ENCODE results near the gene FGF2.

FGF2 gene

DNA sequence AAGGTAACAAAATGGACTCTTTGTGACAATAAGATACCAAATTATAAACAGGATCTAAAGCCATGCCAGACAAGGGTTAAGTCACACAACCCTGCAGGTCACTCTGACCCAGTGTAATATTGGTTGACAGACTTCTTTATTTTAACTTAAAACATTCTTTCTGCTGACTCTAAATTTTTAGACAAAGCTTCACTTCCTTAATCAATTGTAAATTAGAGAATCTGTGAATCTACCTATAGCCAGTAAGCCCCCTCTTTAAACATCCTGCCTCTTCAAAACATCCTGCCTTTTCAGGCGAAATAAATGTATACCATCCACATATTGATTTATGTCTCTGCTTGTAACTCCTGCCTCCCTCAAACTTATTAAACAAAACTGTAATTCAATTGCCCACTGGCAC, 81.6 kb downstream of the FGF2 start:
- Histone ChIP-seq H3K36me3 (ENCODE audit: control insufficient read depth, insufficient read depth, low read length) (no peaks in the 10 kb centered on the region), H3K27me3 (ENCODE audit: control insufficient read depth, insufficient read depth, low read length) (no peaks in the 10 kb centered on the region), H3K4me1 (ENCODE audit: control insufficient read depth, insufficient read depth, low read length) (peaks cover 20% of the 10 kb centered on the region), H3K9me3 (ENCODE audit: control insufficient read depth, insufficient read depth, low read depth, low read length) (no peaks in the 10 kb centered on the region), H3K27ac (ENCODE audit: low read depth, low read length) (no peak overlapping the region), H3K9ac (ENCODE audit: low read length) (no peak overlapping the region), H3K4me3 (ENCODE audit: low read depth, low read length) (no peak overlapping the region)

DNA sequence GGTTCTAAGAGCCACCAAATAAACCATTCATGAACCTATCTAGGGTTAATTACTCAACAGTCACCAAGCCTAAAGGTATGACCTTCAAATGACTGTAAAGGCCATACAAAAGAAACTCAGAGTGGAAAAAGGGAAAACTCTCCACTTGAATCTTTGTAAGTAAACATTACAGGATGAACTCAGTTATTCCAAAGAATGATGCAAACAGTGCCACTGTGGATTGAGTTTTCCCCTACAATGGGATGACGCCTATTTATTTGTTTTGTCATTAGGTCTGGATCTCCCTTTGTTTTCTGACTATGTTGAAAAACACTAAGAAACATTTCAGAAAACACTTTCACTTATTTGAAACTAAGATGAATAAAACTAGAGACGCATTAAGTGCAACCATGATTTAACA, 83.1 kb downstream of the FGF2 start:
- H3K27ac ChIP-seq (ENCODE audit: low read depth, low read length): 0 out of 2 replicates have a peak overlapping the region, but pooled peaks have one; percentile 13
- H3K4me3 ChIP-seq (ENCODE audit: low read depth, low read length): no peak overlapping the region
- H3K9ac ChIP-seq (ENCODE audit: low read length): no peak overlapping the region
- peaks cover 10% of the 10 kb centered on the region; the same call in 1 of the 2 replicates for H3K4me1 ChIP-seq (ENCODE audit: control insufficient read depth, insufficient read depth, low read length)
- H3K9me3 ChIP-seq (ENCODE audit: control insufficient read depth, insufficient read depth, low read depth, low read length): no peaks in the 10 kb centered on the region
- no peaks in the 10 kb centered on the region for H3K27me3 ChIP-seq (ENCODE audit: control insufficient read depth, insufficient read depth, low read length)
- H3K36me3 ChIP-seq (ENCODE audit: control insufficient read depth, insufficient read depth, low read length): no peaks in the 10 kb centered on the region

DNA sequence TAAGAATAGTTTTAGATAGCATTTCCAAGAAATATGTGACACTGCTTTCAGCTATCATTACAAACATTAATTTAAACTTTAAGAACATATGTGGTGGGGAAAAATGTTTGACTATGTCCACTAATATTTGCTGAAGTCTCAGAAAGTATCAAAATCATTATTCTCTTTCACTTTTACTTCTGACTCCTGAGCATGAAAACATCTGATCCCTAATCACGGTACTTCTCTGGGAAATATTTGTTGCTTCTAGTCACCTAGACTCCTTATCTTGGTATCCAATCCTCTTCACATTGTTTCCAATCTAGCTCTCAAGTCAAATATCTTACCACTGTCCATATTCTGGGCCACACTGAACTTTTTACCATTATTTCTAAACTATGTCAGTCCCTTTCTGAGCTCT, 85.0 kb downstream of the FGF2 start:
- Histone ChIP-seq H3K27me3 (ENCODE audit: control insufficient read depth, insufficient read depth, low read length) (no peaks in the 10 kb centered on the region), H3K36me3 (ENCODE audit: control insufficient read depth, insufficient read depth, low read length) (no peaks in the 10 kb centered on the region), H3K9ac (ENCODE audit: low read length) (no peak overlapping the region), H3K4me1 (ENCODE audit: control insufficient read depth, insufficient read depth, low read length) (peaks cover 10% of the 10 kb centered on the region; the same call in 1 of the 2 replicates), H3K4me3 (ENCODE audit: low read depth, low read length) (no peak overlapping the region), H3K27ac (ENCODE audit: low read depth, low read length) (no peak overlapping the region), H3K9me3 (ENCODE audit: control insufficient read depth, insufficient read depth, low read depth, low read length) (no peaks in the 10 kb centered on the region)

DNA sequence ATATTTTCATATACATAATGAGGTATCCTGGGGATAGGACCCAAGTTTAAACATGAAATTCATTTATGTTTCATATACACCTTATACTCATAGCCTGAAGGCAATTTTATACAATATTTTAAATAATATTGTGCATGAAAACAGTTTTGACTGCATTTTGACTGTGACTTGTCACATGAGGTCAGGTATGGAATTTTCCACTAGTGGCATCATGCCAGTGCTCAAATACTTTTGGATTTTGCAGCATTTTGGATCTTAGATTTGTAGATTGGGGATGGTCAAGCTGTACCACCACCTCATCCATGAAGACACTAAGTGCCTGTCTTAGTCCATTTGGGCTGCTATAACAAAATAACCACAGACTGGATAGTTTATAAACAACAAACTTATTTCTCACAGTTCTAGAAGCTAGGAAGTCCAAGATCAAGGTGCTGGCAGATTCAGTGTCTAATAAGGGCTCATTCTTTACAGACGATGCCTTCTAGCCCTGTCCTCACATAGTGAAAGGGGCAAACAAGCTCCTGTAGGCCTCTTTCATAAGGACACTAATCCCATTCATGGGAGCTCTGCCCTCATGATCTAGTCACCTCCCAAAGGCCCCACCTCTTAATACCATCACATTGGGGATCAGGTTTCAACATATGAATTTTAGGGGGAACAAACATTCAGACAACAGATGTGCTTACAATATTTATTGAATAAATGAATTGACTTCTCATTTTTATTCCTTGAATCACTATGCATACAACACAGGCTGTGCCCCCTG, 86.4 kb downstream of the FGF2 start:
- H3K27ac ChIP-seq (ENCODE audit: low read depth, low read length): no peak overlapping the region
- no peaks in the 10 kb centered on the region for H3K9me3 ChIP-seq (ENCODE audit: control insufficient read depth, insufficient read depth, low read depth, low read length)
- no peaks in the 10 kb centered on the region for H3K36me3 ChIP-seq (ENCODE audit: control insufficient read depth, insufficient read depth, low read length)
- peaks cover 7% of the 10 kb centered on the region; the same call in 1 of the 2 replicates for H3K4me1 ChIP-seq (ENCODE audit: control insufficient read depth, insufficient read depth, low read length)
- H3K27me3 ChIP-seq (ENCODE audit: control insufficient read depth, insufficient read depth, low read length): no peaks in the 10 kb centered on the region
- no peak overlapping the region for H3K9ac ChIP-seq (ENCODE audit: low read length)
- H3K4me3 ChIP-seq (ENCODE audit: low read depth, low read length): no peak overlapping the region

GRCh38 chr4:122914292-122914904, 87.8 kb downstream of the FGF2 start:
- Histone ChIP-seq H3K4me1 (ENCODE audit: control insufficient read depth, insufficient read depth, low read length) (peaks cover 7% of the 10 kb centered on the region; the same call in 1 of the 2 replicates), H3K27ac (ENCODE audit: low read depth, low read length) (no peak overlapping the region), H3K9me3 (ENCODE audit: control insufficient read depth, insufficient read depth, low read depth, low read length) (no peaks in the 10 kb centered on the region), H3K9ac (ENCODE audit: low read length) (no peak overlapping the region), H3K4me3 (ENCODE audit: low read depth, low read length) (no peak overlapping the region), H3K27me3 (ENCODE audit: control insufficient read depth, insufficient read depth, low read length) (no peaks in the 10 kb centered on the region), H3K36me3 (ENCODE audit: control insufficient read depth, insufficient read depth, low read length) (no peaks in the 10 kb centered on the region)

GRCh38 chr4:122914938-122915337, 88.3 kb downstream of the FGF2 start:
- Histone ChIP-seq H3K27ac (ENCODE audit: low read depth, low read length) (no peak overlapping the region), H3K9me3 (ENCODE audit: control insufficient read depth, insufficient read depth, low read depth, low read length) (no peaks in the 10 kb centered on the region), H3K9ac (ENCODE audit: low read length) (no peak overlapping the region), H3K4me1 (ENCODE audit: control insufficient read depth, insufficient read depth, low read length) (peaks cover 1% of the 10 kb centered on the region; the same call in 1 of the 2 replicates), H3K4me3 (ENCODE audit: low read depth, low read length) (no peak overlapping the region), H3K27me3 (ENCODE audit: control insufficient read depth, insufficient read depth, low read length) (no peaks in the 10 kb centered on the region), H3K36me3 (ENCODE audit: control insufficient read depth, insufficient read depth, low read length) (no peaks in the 10 kb centered on the region)

GRCh38 chr4:122917731-122918130, 91.1 kb downstream of the FGF2 start:
- Histone ChIP-seq H3K4me3 (ENCODE audit: low read depth, low read length) (no peak overlapping the region), H3K27me3 (ENCODE audit: control insufficient read depth, insufficient read depth, low read length) (no peaks in the 10 kb centered on the region), H3K4me1 (ENCODE audit: control insufficient read depth, insufficient read depth, low read length) (peaks cover 8% of the 10 kb centered on the region; the same call in 1 of the 2 replicates), H3K9ac (ENCODE audit: low read length) (no peak overlapping the region), H3K27ac (ENCODE audit: low read depth, low read length) (no peak overlapping the region), H3K36me3 (ENCODE audit: control insufficient read depth, insufficient read depth, low read length) (no peaks in the 10 kb centered on the region), H3K9me3 (ENCODE audit: control insufficient read depth, insufficient read depth, low read depth, low read length) (no peaks in the 10 kb centered on the region)

- no peaks in the 10 kb centered on the region for H3K27me3 ChIP-seq (ENCODE audit: control insufficient read depth, insufficient read depth, low read length)
- H3K9me3 ChIP-seq (ENCODE audit: control insufficient read depth, insufficient read depth, low read depth, low read length): no peaks in the 10 kb centered on the region
- no peaks in the 10 kb centered on the region for H3K36me3 ChIP-seq (ENCODE audit: control insufficient read depth, insufficient read depth, low read length)
- peaks cover 17% of the 10 kb centered on the region; the same call in 1 of the 2 replicates for H3K4me1 ChIP-seq (ENCODE audit: control insufficient read depth, insufficient read depth, low read length)
- no peak overlapping the region for H3K9ac ChIP-seq (ENCODE audit: low read length)
- H3K27ac ChIP-seq (ENCODE audit: low read depth, low read length): no peak overlapping the region
- H3K4me3 ChIP-seq (ENCODE audit: low read depth, low read length): no peak overlapping the region
Observed at GRCh38 chr4:122920473-122920872, 93.8 kb downstream of the FGF2 start.

DNA sequence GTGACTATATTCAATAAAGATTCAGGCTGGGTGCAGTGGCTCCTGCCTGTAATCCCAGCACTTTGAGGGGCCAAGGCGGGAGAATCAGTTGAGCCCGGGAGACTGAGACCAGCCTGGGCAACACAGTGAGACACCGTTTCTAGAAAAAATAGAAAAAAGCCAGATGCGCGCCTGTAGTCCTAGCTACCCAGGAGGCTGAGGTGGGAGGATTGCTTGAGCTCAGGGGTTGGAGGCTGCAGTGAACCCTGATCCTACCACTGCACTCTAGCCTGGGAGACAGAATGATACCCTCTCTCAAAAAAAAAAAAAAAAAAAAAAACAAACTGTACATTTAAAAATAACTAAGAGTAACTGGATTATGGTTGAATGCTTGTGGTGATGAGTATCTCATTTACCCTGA, 94.7 kb downstream of the FGF2 start:
- Histone ChIP-seq H3K27me3 (ENCODE audit: control insufficient read depth, insufficient read depth, low read length) (no peaks in the 10 kb centered on the region), H3K4me1 (ENCODE audit: control insufficient read depth, insufficient read depth, low read length) (peaks cover 17% of the 10 kb centered on the region; the same call in 1 of the 2 replicates), H3K4me3 (ENCODE audit: low read depth, low read length) (peak overlapping the region; percentile 95), H3K27ac (ENCODE audit: low read depth, low read length) (no peak overlapping the region), H3K9me3 (ENCODE audit: control insufficient read depth, insufficient read depth, low read depth, low read length) (no peaks in the 10 kb centered on the region), H3K9ac (ENCODE audit: low read length) (no peak overlapping the region), H3K36me3 (ENCODE audit: control insufficient read depth, insufficient read depth, low read length) (no peaks in the 10 kb centered on the region)

DNA sequence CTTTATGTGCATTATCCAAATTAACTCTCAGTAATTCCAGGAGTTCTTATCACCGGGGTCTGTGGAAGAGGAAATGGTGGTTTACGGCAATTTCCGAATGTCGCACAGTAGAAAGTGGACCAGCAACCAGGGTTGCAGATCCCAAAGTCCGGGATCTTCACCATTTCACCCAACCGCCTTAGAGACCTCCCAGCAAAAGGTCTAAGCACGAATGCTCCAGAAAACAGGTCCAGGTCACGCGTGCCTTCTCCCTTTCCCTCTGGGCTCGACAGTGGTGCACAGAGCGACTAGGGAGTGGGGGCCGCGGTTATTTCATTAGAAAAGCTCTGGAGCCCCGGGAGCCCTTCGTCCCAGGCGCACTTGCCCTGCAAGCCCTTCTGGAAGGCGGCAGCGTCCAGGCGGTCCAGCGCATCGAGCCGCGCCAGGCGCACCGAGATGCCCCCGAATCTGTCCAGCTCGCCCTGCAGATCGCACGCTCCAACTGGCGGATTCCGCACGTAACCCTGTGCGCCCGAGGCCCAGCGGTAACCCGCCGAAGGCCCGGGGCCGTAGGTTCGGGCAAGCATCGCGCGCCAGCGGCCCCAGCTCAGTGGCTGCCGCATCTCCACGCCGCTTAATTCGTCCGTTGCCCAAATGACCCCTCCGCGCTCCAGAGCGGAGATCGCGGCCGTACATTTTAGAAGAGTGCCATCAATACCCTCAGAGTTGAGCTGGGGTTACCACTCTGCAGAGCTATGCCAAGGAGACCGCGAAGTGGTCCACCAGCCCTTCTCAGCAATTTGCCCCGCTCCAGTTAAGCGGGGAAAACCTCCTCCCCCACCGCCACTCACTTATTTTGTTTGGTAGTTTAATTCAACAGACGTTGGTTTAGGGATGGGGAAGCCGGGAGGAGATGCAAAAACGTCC, 95.6 kb downstream of the FGF2 start, which contains the start of gene NUDT6:
TSS of gene NUDT6 (minus strand) at position 627 of the 906 bp plus-strand sequence. CDS start at position 602, 25 bp downstream.
- no peaks in the 10 kb centered on the region for H3K9me3 ChIP-seq (ENCODE audit: control insufficient read depth, insufficient read depth, low read depth, low read length)
- H3K27ac ChIP-seq (ENCODE audit: low read depth, low read length): peak within 1 kb of the TSS; percentile 64; the same call in 1 of the 2 replicates
- H3K9ac ChIP-seq (ENCODE audit: low read length): peak within 1 kb of the TSS; percentile 93
- H3K4me1 ChIP-seq (ENCODE audit: control insufficient read depth, insufficient read depth, low read length): peaks cover 17% of the 10 kb centered on the region; the same call in 1 of the 2 replicates
- no peaks in the 10 kb centered on the region for H3K27me3 ChIP-seq (ENCODE audit: control insufficient read depth, insufficient read depth, low read length)
- no peaks in the 10 kb centered on the region for H3K36me3 ChIP-seq (ENCODE audit: control insufficient read depth, insufficient read depth, low read length)
- peak within 1 kb of the TSS; percentile 95 for H3K4me3 ChIP-seq (ENCODE audit: low read depth, low read length)
